ENCODE results near the gene PYGO2. TPM values are rescaled to one million over a fixed set of nuclear protein-coding genes. Genes with fewer than 3 reads are reported as not detected.

The PYGO2 gene
- total and polyA plus RNA-seq, 2 donors = 15.3 to 24.5 TPM

- 97% methylated on average over 6 of the region's 6 CpGs for WGBS
- H3K27ac ChIP-seq (ENCODE audit: low read depth in 1 of 2, low read length in 1 of 2) = peak overlapping the region in 1 of 2 donors; percentile 53
- no peak for DNase-seq (ENCODE audit: low read depth in 6 of 9, low spot score in 9 of 9)
- H3K9me3 ChIP-seq (ENCODE audit: control insufficient read depth in 2 of 2, insufficient read depth in 1 of 2, low read length in 1 of 2) = no peaks in the 10 kb centered on the region
- H3K4me3 ChIP-seq (ENCODE audit: low read length in 2 of 2) = no peak overlapping the region
- peaks cover 17 to 71% of the 10 kb centered on the region in 2 donors for H3K27me3 ChIP-seq (ENCODE audit: control insufficient read depth in 2 of 2, insufficient read depth in 1 of 2, low read length in 1 of 2)
- H3K36me3 ChIP-seq (ENCODE audit: control insufficient read depth in 2 of 2, insufficient read depth in 2 of 2, low read length in 1 of 2) = no peaks in the 10 kb centered on the region
- H3K4me1 ChIP-seq (ENCODE audit: control insufficient read depth in 2 of 2, insufficient read depth in 2 of 2, low read length in 2 of 2) = peaks cover 14 to 96% of the 10 kb centered on the region in 2 donors
Measured at GRCh38 chr1:155007251-155007828, 45.8 kb upstream of the PYGO2 start.

GRCh38 chr1:155006601-155007101 is 45.1 kb upstream of the PYGO2 start:
- no peak overlapping the region for H3K4me3 ChIP-seq (ENCODE audit: low read length in 2 of 2)
- 14% methylated on average over 2 of the region's 2 CpGs for WGBS
- peaks cover 0 to 6% of the 10 kb centered on the region in 2 donors for H3K9me3 ChIP-seq (ENCODE audit: control insufficient read depth in 2 of 2, insufficient read depth in 1 of 2, low read length in 1 of 2)
- H3K27ac ChIP-seq (ENCODE audit: low read depth in 1 of 2, low read length in 1 of 2) = no peak overlapping the region
- no peaks in the 10 kb centered on the region for H3K36me3 ChIP-seq (ENCODE audit: control insufficient read depth in 2 of 2, insufficient read depth in 2 of 2, low read length in 1 of 2)
- DNase-seq (ENCODE audit: low read depth in 6 of 9, low spot score in 9 of 9) = peak in 2 of 9 donors; percentile 58 to 72
- peaks cover 21 to 73% of the 10 kb centered on the region in 2 donors for H3K27me3 ChIP-seq (ENCODE audit: control insufficient read depth in 2 of 2, insufficient read depth in 1 of 2, low read length in 1 of 2)
- H3K4me1 ChIP-seq (ENCODE audit: control insufficient read depth in 2 of 2, insufficient read depth in 2 of 2, low read length in 2 of 2) = peaks cover 14 to 96% of the 10 kb centered on the region in 2 donors

- H3K4me1 ChIP-seq (ENCODE audit: control insufficient read depth in 2 of 2, insufficient read depth in 2 of 2, low read length in 2 of 2) = peaks cover 4 to 94% of the 10 kb centered on the region in 2 donors
- no peak for DNase-seq (ENCODE audit: low read depth in 6 of 9, low spot score in 9 of 9)
- WGBS = 85% methylated on average over 17 of the region's 17 CpGs
- H3K4me3 ChIP-seq (ENCODE audit: low read length in 2 of 2) = no peak overlapping the region
- peak overlapping the region; percentile 28 to 42 for H3K27ac ChIP-seq (ENCODE audit: low read depth in 1 of 2, low read length in 1 of 2)
- peaks cover 0 to 16% of the 10 kb centered on the region in 2 donors for H3K9me3 ChIP-seq (ENCODE audit: control insufficient read depth in 2 of 2, insufficient read depth in 1 of 2, low read length in 1 of 2)
- no peaks in the 10 kb centered on the region for H3K36me3 ChIP-seq (ENCODE audit: control insufficient read depth in 2 of 2, insufficient read depth in 2 of 2, low read length in 1 of 2)
- peaks cover 31 to 77% of the 10 kb centered on the region in 2 donors for H3K27me3 ChIP-seq (ENCODE audit: control insufficient read depth in 2 of 2, insufficient read depth in 1 of 2, low read length in 1 of 2)
Measured at GRCh38 chr1:155005076-155006011, 43.8 kb upstream of the PYGO2 start.

- peaks cover 0 to 16% of the 10 kb centered on the region in 2 donors for H3K9me3 ChIP-seq (ENCODE audit: control insufficient read depth in 2 of 2, insufficient read depth in 1 of 2, low read length in 1 of 2)
- 92% methylated on average over 5 of the region's 5 CpGs for WGBS
- no peaks in the 10 kb centered on the region for H3K36me3 ChIP-seq (ENCODE audit: control insufficient read depth in 2 of 2, insufficient read depth in 2 of 2, low read length in 1 of 2)
- H3K27ac ChIP-seq (ENCODE audit: low read depth in 1 of 2, low read length in 1 of 2) = peak overlapping the region; percentile 10 to 28
- no peak for DNase-seq (ENCODE audit: low read depth in 6 of 9, low spot score in 9 of 9)
- H3K4me1 ChIP-seq (ENCODE audit: control insufficient read depth in 2 of 2, insufficient read depth in 2 of 2, low read length in 2 of 2) = peaks cover 2 to 94% of the 10 kb centered on the region in 2 donors
- peaks cover 39 to 79% of the 10 kb centered on the region in 2 donors for H3K27me3 ChIP-seq (ENCODE audit: control insufficient read depth in 2 of 2, insufficient read depth in 1 of 2, low read length in 1 of 2)
- peak overlapping the region; percentile 48 to 52 for H3K4me3 ChIP-seq (ENCODE audit: low read length in 2 of 2)
Measured at GRCh38 chr1:155004352-155005075, 42.9 kb upstream of the PYGO2 start.

GRCh38 chr1:155003766-155004351 is 42.3 kb upstream of the PYGO2 start:
- H3K36me3 ChIP-seq (ENCODE audit: control insufficient read depth in 2 of 2, insufficient read depth in 2 of 2, low read length in 1 of 2) = no peaks in the 10 kb centered on the region
- H3K27me3 ChIP-seq (ENCODE audit: control insufficient read depth in 2 of 2, insufficient read depth in 1 of 2, low read length in 1 of 2) = peaks cover 42 to 79% of the 10 kb centered on the region in 2 donors
- DNase-seq (ENCODE audit: low read depth in 6 of 9, low spot score in 9 of 9) = no peak
- peak overlapping the region; percentile 48 to 52 for H3K4me3 ChIP-seq (ENCODE audit: low read length in 2 of 2)
- WGBS = 9% methylated on average over 34 of the region's 34 CpGs
- peak overlapping the region; percentile 51 to 86 for H3K27ac ChIP-seq (ENCODE audit: low read depth in 1 of 2, low read length in 1 of 2)
- H3K4me1 ChIP-seq (ENCODE audit: control insufficient read depth in 2 of 2, insufficient read depth in 2 of 2, low read length in 2 of 2) = peaks cover 3 to 94% of the 10 kb centered on the region in 2 donors
- H3K9me3 ChIP-seq (ENCODE audit: control insufficient read depth in 2 of 2, insufficient read depth in 1 of 2, low read length in 1 of 2) = peaks cover 0 to 16% of the 10 kb centered on the region in 2 donors

- Histone ChIP-seq H3K36me3 (ENCODE audit: control insufficient read depth in 2 of 2, insufficient read depth in 2 of 2, low read length in 1 of 2) (no peaks in the 10 kb centered on the region), H3K9me3 (ENCODE audit: control insufficient read depth in 2 of 2, insufficient read depth in 1 of 2, low read length in 1 of 2) (peaks cover 0 to 16% of the 10 kb centered on the region in 2 donors), H3K4me1 (ENCODE audit: control insufficient read depth in 2 of 2, insufficient read depth in 2 of 2, low read length in 2 of 2) (peaks cover 3 to 94% of the 10 kb centered on the region in 2 donors), H3K4me3 (ENCODE audit: low read length in 2 of 2) (peak overlapping the region; percentile 48 to 52), H3K27ac (ENCODE audit: low read depth in 1 of 2, low read length in 1 of 2) (peak overlapping the region; percentile 51 to 86), H3K27me3 (ENCODE audit: control insufficient read depth in 2 of 2, insufficient read depth in 1 of 2, low read length in 1 of 2) (peaks cover 42 to 80% of the 10 kb centered on the region in 2 donors)
- WGBS = 1% methylated on average over 37 of the region's 37 CpGs
- DNase-seq (ENCODE audit: low read depth in 6 of 9, low spot score in 9 of 9) = no peak
Measured at GRCh38 chr1:155003227-155003765, 41.7 kb upstream of the PYGO2 start.

- Histone ChIP-seq H3K4me1 (ENCODE audit: control insufficient read depth in 2 of 2, insufficient read depth in 2 of 2, low read length in 2 of 2) (peaks cover 3 to 94% of the 10 kb centered on the region in 2 donors), H3K36me3 (ENCODE audit: control insufficient read depth in 2 of 2, insufficient read depth in 2 of 2, low read length in 1 of 2) (no peaks in the 10 kb centered on the region), H3K4me3 (ENCODE audit: low read length in 2 of 2) (peak within 1 kb of the TSS; percentile 48 to 52), H3K27me3 (ENCODE audit: control insufficient read depth in 2 of 2, insufficient read depth in 1 of 2, low read length in 1 of 2) (peaks cover 47 to 84% of the 10 kb centered on the region in 2 donors), H3K9me3 (ENCODE audit: control insufficient read depth in 2 of 2, insufficient read depth in 1 of 2, low read length in 1 of 2) (peaks cover 0 to 19% of the 10 kb centered on the region in 2 donors), H3K27ac (ENCODE audit: low read depth in 1 of 2, low read length in 1 of 2) (peak within 1 kb of the TSS; percentile 79 to 87)
- no peak for DNase-seq (ENCODE audit: low read depth in 6 of 9, low spot score in 9 of 9)
- 2% methylated on average over 34 of the region's 35 CpGs for WGBS
Measured at GRCh38 chr1:155002464-155003226, 41.1 kb upstream of the PYGO2 start, which contains the start of gene ZBTB7B. Gene ZBTB7B (plus strand): TSS chr1:155002802. CDS start chr1:155014661, 11,859 bp downstream.
